RWPE2 (cell line): ENCODE data around the gene PCK2.

ENCODE experiments used
- ATAC-seq: fragments of 200-7000 bp; cut with Tn5 transposase; 3 replicates; pipeline ENCODE4 v1.9.1; 2021; ENCODE audit warnings: low read depth
- DNase-seq: peaks from one replicate; pipeline ENCODE4 v3.0.0-alpha.2; 2020; ENCODE audit warnings: low spot score
- H3K27ac ChIP-seq: fragments of 450-650 bp; 2 replicates; pipeline ENCODE4 v1.5.1; 2017; ENCODE audit warnings: mild to moderate bottlenecking; ENCODE audit not compliant: poor library complexity, severe bottlenecking
- H3K27me3 ChIP-seq: fragments of 250-450 bp; sonication (Bioruptor Pico); 2 replicates; pipeline ENCODE4 v1.5.1; 2021; ENCODE audit warnings: mild to moderate bottlenecking, moderate library complexity; ENCODE audit not compliant: insufficient read depth, poor library complexity, severe bottlenecking
- H3K36me3 ChIP-seq: fragments of 250-450 bp; sonication (Bioruptor Pico); 2 replicates; pipeline ENCODE4 v1.5.1; 2020; ENCODE audit warnings: low read depth, mild to moderate bottlenecking, moderate library complexity
- H3K4me1 ChIP-seq: fragments of 250-450 bp; sonication (Bioruptor Pico); 2 replicates; pipeline ENCODE4 v1.5.1; 2021; ENCODE audit warnings: mild to moderate bottlenecking, moderate library complexity; ENCODE audit not compliant: insufficient read depth, poor library complexity, severe bottlenecking
- H3K4me3 ChIP-seq: fragments of 250-450 bp; sonication (Bioruptor Pico); 2 replicates; pipeline ENCODE4 v1.5.1; 2021; ENCODE audit warnings: mild to moderate bottlenecking, moderate library complexity; ENCODE audit not compliant: severe bottlenecking
- H3K9me3 ChIP-seq: fragments of 250-450 bp; sonication (Bioruptor Pico); 2 replicates; pipeline ENCODE4 v1.5.1; 2021; ENCODE audit warnings: mild to moderate bottlenecking, moderate library complexity; ENCODE audit not compliant: severe bottlenecking
- TF ChIP-seq, protein P1 (sequence below): fragments of 450-650 bp; IDR thresholded peaks from one replicate; pipeline ENCODE4 v1.5.1; 2017; ENCODE audit warnings: mild to moderate bottlenecking, moderate library complexity; ENCODE audit not compliant: poor library complexity, severe bottlenecking

The PCK2 gene

DNA sequence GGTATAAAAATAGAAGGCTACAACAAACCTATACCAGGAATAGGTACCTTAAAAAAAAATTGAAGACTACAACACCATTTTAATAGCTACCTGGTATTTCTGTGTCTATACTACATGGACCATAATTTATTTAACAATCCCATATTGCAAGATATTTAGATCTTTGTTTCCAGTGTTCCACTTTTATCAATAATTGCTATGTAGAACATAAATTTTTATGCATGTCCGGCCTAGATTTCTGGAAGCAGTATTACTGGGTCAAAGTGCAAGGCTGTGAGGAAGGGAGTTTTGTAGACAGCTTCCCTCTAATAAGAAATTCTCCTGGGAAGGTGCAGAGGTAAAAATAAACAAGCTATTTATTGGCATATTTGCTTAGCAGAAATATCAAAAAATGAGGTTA, 16.4 kb downstream of the PCK2 start:
- H3K27ac ChIP-seq: peak overlapping the region; percentile 11
- no peaks in the 10 kb centered on the region for H3K36me3 ChIP-seq
- TF ChIP-seq, protein P1, sequence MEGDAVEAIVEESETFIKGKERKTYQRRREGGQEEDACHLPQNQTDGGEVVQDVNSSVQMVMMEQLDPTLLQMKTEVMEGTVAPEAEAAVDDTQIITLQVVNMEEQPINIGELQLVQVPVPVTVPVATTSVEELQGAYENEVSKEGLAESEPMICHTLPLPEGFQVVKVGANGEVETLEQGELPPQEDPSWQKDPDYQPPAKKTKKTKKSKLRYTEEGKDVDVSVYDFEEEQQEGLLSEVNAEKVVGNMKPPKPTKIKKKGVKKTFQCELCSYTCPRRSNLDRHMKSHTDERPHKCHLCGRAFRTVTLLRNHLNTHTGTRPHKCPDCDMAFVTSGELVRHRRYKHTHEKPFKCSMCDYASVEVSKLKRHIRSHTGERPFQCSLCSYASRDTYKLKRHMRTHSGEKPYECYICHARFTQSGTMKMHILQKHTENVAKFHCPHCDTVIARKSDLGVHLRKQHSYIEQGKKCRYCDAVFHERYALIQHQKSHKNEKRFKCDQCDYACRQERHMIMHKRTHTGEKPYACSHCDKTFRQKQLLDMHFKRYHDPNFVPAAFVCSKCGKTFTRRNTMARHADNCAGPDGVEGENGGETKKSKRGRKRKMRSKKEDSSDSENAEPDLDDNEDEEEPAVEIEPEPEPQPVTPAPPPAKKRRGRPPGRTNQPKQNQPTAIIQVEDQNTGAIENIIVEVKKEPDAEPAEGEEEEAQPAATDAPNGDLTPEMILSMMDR: no peak
- no peak for ATAC-seq
- H3K9me3 ChIP-seq: no peaks in the 10 kb centered on the region
- H3K4me1 ChIP-seq: peaks cover 29% of the 10 kb centered on the region
- H3K27me3 ChIP-seq: no peaks in the 10 kb centered on the region
- DNase-seq: no peak
- no peak overlapping the region for H3K4me3 ChIP-seq

DNA sequence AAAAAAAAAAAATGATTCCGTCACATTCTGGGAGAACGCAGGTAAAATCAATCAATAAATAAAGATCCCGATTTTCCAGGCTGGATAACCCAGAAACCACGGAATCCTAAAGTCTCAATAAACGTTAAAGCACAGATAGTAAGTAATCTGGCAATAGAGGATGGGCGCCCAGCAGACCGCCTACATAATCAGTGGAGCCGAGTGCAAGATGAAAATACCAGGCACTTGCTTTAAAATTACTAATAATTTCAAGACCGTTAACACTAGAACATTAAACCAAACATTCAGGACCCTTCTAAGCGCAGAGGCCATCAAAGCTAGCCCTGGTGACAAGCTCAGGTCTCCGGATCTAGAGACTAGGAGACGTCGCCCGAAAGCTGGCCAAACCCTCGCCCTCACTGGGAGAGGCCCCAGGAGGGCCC, 19.3 kb downstream of the PCK2 start:
- DNase-seq (no peak), ATAC-seq (peak; percentile 0; the same call in 2 of the 3 replicates)
- peak overlapping the region; percentile 57 for H3K4me3 ChIP-seq
- H3K4me1 ChIP-seq: peaks cover 20% of the 10 kb centered on the region
- H3K9me3 ChIP-seq: no peaks in the 10 kb centered on the region
- TF ChIP-seq, protein P1: no peak
- no peaks in the 10 kb centered on the region for H3K27me3 ChIP-seq
- peaks cover 20% of the 10 kb centered on the region for H3K36me3 ChIP-seq
- H3K27ac ChIP-seq: peak overlapping the region; percentile 92

DNA sequence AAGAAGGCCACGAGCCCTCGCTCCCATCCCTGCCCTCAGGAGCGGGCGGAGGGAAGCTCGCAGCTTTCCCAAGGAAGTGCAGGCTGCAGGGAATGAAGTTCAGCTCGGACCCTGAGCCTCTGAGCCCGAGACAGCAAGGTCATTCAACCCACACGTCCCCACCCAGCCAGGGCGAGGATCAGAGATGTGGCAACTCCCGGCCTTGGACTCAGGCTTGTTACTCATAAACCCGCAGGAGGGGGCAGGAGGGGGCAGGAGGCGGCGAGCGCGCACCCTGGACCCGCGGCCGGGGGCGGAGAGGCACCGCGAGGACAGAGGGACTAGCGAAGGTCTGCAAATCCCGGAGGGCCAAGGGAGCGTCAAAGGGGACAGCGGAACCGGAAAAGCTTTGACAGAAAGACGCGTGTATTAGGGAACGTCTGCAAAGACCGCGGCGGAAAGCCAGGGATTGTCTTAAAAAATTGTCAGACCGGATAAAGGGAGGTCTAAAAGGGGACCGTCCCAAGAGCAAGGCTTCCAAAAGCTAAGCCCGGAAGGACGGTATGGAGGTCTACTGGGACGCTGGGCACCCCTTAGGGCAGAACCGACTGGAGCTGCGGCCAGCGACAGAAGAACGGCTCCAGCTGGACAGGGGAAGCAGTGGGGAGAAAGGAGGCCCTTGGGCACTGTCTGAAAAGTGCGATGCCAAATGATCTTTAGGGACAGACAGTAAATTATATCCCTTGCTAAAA, 19.9 kb downstream of the PCK2 start:
- H3K4me3 ChIP-seq: peak overlapping the region; percentile 57
- H3K27me3 ChIP-seq: no peaks in the 10 kb centered on the region
- DNase-seq (peak; percentile 95), ATAC-seq (peak; percentile 50)
- H3K4me1 ChIP-seq: peaks cover 16% of the 10 kb centered on the region
- TF ChIP-seq, protein P1: peak; percentile 8
- H3K27ac ChIP-seq: peak overlapping the region; percentile 92
- H3K9me3 ChIP-seq: no peaks in the 10 kb centered on the region
- H3K36me3 ChIP-seq: peaks cover 26% of the 10 kb centered on the region

DNA sequence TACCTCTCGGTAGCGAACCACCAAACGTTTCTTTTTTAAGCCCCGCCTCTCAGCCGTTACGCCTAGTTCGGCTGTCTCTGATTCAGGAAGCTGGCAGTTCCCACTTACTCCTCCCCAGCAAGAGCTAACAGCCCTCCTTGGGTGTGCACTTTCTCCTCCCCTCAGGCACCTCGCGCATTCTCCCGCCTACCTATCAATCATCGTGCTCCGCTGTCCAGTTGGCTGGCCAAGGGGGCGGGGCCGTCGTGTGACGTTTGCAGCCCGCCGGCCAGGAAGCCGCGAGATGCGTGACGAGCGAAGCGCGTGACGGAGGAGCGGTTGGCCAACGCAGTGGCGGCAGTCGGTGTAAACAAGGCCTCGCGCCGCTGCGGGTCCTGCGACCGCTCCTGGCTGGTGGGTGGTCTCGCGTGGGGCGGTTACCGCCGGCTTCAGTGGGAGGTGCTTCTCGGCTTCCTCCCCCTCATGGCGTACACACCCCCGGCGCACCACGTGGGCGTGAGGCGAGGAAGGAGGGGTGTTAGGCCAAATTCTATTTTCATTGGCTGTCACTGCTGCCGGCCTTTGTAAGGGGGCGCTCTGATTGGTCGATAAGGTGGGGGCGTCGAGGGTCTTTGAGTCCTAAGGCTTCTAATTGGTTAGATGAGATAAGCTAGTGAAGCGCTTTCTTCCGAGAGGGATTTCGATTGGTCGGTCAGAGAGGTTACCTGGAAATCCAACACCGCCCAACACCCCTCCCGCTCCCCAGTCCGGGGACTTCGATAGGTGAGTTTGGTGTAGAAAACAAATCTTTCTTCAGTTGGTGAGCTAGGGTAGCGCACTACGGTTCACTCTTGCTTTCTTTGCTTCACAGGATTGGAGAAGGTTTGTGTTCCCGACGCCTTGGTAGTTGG, 20.7 kb downstream of the PCK2 start, which contains the start of the genes DCAF11 and NRL:
TSS of gene DCAF11 (plus strand) at position 246 of the 890 bp plus-strand sequence. CDS start 818 bp downstream, outside the sequence.
TSS of gene NRL (minus strand) at position 418 of the 890 bp plus-strand sequence. CDS start 32,101 bp downstream, outside the sequence.
- Histone ChIP-seq H3K27ac (peak within 1 kb of the TSS; percentile 92), H3K36me3 (peaks cover 34% of the 10 kb centered on the region), H3K4me1 (peaks cover 11% of the 10 kb centered on the region), H3K27me3 (no peaks in the 10 kb centered on the region), H3K9me3 (no peaks in the 10 kb centered on the region), H3K4me3 (peak within 1 kb of the TSS; percentile 57)
- ATAC-seq: peak; percentile 78
- peak; percentile 100 for DNase-seq
- TF ChIP-seq, protein P1: no peak
